Stimulated activated CD4-positive, alpha-beta T cell treated with anti-CD3 and anti-CD28 coated beads, Interleukin-12 subunit alpha, Interleukin-12 subunit beta, amount 100 ng/mL, for 48 hours (primary cell): ENCODE measurements around the gene MPP3.
A peak's percentile ranks its signal among the peaks of the same experiment; 100 is the strongest.

ENCODE experiments used
- DNase-seq, 3 donors: peaks; one replicate each; pipeline ENCODE4 v3.0.0-alpha.2; 2020; ENCODE audit warnings: low read depth in 2 of 3, low spot score in 1 of 3

MPP3 gene

DNA sequence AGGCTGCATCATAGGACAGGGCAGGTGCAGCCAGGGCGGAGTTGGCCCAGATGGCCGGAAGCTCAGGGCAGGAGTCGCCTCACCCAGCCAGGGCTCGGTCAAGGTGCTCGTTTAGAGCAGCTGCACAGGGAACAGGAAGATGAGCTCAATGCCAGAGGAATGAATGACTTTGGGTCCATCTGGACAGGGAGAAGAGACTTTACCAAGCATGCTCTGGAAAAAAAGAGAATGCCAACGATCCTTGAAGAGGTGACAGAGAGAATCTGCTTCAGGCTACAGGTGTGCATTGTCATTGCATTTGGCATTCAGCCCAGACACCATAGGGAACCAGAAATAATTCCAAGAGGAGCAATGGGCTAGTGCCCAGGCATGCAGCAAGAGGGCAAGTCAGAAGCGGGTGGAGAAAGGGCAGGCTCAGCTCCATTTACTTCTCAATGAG is 6.7 kb upstream of the MPP3 start:
- no peak for DNase-seq

DNA sequence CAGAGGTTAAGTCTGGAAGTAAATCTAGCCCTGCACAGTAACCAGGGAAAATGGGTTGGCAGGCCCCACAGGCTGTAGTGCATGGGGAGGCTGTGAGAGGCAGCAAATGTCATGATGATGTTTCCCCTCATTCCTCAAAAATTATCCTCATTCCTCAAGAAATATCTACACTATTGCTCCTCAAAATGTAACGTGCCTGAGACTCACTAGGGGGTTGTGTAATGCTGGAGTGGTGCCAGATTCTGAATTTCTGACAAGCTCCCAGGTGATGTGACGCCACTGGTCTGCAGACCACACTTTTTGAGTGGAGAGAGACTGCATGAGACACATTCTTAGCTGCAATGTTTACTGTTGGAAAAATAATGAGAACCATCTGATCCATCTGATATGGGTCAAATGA is 1.2 kb upstream of the MPP3 start:
- DNase-seq = no peak

DNA sequence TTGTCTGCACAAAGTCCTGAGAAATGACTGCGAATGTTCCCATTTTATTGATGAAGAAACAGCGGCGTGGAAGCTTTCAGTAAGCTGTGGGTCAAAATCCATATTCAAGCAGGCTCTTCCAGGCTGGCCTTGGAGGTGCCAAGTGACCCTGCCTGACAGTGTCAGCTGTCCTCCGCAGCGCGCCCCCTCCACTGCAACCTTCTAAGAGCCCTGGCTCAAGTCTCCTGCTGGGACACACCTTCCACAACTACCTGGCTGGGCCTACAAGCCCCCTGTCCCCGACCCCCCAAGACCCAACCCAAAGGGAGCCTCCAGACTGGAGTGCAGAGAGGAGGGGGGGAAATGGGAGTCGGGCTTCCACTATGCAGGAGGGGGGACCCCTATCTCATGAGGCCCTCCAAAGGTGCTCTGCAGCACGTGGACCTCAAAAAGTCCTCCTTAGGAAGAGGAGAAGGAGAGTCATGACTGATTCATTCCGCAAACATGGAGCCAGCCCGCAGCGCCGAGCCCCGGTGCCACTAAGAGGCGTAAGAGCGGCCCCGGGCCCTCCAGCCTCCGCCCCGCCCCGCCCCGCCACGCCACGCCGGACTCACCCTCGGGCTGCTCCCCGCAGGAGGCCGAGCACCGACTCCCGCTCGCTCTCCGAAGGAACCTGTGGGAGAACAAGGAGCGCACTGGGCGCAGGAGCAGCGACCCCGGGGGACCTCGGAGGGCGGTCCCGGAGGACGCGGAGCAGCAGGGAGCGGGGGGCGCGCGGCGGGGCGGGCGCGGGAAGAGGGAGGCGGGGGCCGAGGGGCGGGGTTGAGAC is 574 bp downstream of the MPP3 start:
- peak in 2 of 3 donors; percentile 7 to 11 for DNase-seq

DNA sequence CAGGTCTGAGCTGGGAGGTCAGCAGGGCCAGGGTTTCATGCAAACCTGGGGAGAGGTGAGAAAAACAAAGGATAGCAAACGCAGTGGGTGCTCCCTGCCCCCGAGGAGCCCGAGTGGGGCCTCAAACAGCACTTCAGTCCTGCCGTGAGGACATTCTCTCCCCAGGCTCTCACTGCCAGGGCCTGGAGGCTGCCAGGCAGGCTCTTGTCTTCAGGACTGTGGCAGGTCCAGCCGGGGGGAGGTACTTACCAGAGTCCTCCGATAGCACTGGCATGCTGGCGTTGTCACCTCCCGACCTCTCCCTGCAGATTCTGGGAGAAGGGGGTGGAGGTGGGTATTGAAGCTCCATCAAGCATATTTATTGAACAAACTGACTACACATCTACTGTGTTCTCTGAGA is 1.3 kb downstream of the MPP3 start:
- DNase-seq = no peak

DNA sequence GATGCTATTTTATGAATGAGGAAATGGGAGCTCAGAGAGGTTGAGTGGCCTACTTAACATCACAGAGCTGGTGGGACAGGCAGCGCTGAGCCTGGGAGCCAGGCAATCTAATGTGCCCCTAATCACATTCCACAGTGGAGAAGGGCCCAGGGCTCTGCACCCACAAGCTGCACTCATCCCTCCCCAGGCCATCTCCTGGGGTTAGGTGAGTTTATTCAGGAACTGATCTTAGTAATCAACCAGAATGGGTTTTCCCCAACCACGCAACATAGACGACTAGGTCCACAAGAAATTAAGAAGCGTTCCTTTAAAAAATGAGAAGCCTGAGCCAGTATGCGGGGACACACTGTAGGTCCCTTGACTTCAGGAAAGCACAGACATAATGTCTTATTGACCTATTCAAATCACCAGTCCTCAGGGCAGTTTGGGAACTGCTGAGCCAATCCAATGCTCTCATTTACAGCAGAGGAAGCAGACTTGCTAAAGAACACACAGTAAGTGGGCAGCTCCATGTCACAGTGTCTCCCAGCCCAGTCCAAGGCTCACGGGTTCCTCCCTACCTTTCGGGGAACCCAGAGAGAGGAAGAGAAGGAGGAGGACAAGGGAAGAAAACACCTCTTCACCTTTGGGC is 2.3 kb downstream of the MPP3 start:
- no peak for DNase-seq

DNA sequence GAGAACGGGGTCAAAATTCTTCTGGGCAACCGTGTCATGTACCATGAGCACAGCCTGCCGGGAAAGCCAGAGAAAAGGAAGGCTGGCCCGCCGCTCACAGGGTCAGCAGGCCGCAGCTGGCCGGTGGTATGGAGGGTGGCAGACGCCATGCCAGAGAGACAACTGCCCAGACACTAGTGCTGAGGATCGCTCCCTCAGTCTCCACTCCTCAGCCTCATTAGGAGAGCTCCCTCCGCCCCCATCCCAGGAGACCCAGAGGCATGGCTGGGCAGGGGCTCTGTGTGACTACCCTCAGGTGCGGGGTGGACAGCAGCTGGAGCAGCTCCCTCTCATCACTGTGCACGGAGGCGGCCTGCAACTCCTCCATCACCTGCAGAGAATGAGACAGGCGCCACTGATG is 3.2 kb downstream of the MPP3 start:
- DNase-seq = no peak

DNA sequence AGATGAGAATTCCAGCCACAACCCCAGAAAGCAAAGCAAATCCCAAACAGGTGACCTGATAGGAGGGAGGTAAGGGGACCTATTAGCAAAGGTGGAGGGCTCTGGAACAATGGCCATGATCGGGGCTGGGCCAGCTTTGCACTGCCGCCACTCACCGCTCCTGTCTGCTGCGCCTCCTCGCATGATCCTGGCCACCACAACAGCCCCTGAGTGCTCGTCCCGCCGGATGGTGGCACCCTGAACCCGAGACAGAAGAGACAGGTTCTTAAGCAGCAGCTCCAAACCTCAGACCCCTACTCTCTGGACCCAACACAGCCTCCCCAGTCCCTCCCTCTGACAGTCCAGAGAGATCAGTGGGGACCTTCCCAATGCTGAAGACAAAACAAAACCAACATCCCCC is 5.3 kb downstream of the MPP3 start:
- DNase-seq = no peak

DNA sequence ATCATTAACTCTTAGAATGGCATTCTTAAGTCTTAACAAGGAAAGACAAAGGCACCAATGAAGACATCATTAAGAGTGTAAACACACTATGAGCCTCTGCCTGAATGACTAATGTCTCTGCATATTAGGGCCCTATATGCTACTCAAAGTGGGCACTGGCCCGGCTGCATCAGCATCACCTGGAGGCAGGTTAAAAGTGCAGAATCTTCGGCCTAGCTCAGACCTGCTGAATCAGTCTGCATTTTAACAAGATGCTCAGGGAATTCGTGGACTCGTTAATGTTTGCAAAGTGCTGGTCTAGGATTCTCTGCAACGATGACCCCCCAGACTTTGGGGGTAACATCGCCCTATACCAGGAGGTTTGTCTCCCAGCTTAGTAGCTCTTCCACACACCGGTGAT is 6.7 kb downstream of the MPP3 start:
- no peak for DNase-seq

DNA sequence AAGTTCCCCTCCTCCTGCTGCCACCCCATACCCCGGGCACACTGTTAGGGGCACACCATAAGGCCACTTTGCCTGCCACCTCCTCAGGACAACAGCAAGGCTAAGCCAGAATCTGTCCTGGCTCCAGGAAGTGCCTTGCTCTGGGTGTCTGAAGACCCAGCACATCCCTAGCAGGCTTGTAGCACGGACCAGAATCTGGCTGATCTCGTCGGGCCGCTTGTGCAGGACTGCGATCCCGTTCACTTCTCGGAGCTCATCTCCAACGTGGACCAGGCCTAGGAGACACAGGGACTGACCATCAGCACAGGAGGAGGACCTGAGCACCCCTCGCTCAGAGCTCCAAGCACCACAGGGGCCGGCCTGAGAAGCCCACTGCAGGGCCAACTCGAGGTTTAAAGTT is 7.4 kb downstream of the MPP3 start:
- no peak for DNase-seq

DNA sequence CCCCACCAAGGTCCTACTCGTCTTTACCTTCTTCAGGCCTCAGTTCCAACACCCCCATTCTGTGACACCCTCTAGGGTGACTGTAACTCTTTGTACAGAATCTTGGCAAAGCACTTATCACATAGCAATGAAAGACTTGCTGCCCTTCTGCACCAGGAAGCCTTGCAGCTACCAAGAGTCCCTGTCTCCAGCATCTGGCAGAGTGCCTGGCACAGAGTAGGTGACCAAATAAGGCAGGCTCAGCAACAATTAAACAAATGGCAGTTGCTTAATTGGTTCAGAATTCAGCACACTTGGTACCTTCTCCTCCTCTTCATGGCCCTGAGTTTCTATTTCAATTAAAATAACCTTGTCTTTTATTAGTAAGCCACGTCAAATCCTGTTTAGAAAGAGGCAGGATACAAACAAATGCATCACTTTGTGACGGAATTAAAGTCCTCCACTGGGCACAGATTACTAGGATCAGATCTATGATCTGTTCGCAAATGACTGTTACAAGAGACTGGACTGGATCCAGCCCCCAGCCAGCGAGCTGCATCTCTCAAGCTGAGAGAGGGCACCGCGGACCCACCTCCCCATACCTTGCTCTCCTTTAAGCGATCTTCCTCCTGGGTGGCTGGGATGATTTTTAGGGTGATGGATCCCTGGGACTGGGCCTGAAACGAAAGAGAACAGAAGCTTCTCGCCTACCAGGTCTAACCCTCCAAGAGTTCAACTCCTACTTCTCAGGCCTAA is 9.4 kb downstream of the MPP3 start:
- no peak for DNase-seq

DNA sequence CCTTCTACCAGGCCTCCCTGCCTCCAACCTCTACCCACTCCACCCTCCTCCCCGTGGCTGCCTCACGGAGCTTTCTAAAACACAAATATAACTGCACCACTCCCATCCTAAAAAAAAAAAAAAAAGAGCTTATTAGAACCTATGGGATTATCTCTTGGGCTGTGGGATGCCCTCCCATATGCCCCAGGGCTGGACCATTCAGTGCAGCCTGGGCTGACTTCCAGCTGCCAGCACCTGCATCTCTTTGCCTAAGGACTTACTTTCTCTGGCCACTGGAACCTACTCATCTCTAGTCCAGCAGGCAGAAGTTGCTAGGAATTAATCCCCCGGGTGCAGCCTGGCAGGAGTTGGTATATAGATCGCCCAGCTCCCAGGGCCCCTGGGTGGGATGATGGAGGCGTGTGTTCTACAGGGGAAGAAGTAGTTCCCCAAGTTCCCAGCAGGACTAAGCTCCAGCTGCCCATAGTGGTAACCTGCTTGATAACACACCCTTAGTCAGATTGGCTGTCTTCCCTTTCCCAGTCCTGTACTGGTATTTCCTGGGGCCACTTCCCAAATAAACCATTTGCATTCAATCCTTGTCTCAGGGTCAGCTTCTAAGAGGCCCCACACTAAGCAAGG is 10.3 kb downstream of the MPP3 start:
- no peak for DNase-seq

DNA sequence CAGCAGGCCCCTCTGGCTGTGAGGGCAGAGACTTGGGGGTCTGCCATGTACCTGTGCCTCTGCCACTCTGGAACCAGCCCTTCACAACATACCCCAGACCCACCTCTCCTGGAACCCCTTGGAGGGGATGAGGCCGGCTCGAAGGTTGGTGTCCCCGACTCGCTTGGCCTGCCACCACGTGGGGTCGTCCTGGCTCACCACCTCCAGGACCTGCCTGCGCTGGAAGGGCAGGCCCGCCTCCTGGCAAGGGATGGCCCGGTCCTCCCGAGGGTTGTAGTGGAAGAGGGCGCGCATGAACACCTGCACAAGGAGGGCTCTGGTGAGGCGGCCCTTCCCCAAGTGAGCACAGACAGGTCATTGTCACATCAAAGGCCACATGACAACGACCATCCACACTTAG is 12.2 kb downstream of the MPP3 start:
- no peak for DNase-seq

DNA sequence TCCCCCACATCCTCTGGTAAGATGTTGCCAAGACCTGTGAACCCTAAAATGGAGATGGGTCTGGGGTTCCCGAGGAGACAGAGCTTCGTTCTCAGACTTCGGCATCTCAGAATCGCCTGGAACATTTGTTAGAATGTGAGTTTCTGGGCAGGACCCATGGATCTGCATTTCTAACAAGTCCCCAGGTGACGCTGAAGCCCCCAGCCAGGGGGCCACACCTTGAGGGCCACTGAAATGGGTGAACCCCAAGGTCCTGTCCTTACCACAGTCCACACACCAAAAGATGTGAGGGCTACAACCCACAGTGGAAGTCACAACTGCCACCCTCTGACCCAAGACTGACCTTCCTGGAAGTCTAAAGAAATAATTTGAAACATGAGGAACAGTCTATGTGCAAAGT is 14.0 kb downstream of the MPP3 start:
- DNase-seq = no peak

DNA sequence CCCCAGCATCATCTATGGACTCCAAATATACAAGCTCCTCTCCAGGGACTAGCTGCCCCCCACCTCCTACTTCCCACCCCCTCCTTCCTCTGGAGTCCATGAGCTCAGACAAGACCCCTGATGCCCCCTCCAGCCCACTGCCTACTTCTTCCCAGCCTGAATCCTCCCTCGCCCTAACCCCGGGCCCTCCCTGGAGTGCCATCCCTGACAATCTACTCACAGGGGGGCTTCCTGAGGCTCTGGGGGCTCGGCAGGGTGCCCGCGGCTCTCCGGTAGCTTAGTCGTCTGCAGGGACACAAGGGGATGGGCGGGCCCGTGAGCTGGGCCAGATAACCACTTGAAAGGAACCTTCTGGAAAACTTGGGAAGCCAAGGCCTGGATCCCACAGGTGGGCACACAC is 15.1 kb downstream of the MPP3 start:
- DNase-seq = no peak

DNA sequence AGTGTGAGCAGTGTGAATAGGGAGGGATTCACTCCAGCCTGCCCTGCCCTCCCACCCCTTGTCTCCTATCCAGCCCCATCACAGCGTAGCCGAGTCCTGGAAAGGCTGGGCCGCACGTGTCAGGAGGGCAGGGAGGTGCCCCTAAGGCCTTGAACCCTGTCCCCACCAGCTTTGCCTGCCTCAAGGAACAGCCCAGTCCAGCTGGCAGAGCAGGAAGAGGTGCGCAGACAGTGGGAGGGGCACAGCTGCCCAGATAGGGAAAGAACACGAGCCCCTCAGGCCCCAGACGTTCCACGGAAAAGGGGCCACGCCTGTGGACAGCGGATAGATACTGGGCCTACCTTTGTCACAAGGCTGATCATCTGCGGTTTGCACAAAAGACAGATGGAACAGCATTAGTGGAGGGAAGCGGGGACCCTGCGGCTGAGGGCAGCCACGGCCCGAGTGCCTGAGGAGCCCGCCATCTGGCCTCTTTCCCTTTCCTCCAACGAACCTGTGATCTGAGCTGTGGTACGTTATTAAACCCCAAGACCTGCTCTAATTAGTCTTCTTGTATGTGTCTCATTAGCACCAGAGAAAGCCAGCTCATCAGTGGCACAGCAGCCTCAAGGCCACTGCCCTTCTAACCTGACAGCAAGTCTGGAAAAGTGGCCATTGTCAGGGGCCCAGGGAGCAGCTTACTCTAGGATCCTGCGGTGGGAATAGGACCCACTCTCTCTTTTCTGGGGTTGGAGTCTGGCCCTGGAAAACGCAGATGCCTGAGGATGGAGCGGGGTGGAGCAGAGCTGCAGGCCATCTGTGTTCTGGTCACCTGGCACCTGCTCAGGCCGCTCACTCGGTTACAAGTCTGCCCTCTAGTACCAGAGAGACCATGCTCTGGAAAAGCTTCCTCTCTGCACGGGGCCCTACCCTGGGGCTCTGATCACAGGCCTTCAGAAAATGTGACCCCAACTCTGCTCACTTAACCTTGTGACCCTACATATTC is 16.3 kb downstream of the MPP3 start:
- no peak for DNase-seq

DNA sequence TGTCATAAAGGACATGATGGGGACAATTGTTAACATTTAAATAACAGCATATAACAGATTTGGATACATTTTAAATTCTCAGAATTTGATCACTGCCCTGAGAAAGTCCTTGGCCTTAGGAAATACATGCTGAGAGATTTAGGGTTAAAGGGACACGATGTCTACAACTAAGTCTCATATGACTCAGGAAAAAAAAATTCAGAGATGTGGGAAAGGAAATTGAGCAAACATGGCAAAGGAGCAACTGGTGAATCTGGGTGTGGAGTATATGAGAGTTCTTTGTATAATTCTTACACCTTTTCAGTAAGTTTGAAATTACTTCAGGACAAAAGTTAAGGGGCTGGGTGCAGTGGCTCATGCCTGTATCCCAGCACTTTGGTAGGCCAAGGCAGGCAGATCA is 18.2 kb downstream of the MPP3 start:
- DNase-seq = no peak

DNA sequence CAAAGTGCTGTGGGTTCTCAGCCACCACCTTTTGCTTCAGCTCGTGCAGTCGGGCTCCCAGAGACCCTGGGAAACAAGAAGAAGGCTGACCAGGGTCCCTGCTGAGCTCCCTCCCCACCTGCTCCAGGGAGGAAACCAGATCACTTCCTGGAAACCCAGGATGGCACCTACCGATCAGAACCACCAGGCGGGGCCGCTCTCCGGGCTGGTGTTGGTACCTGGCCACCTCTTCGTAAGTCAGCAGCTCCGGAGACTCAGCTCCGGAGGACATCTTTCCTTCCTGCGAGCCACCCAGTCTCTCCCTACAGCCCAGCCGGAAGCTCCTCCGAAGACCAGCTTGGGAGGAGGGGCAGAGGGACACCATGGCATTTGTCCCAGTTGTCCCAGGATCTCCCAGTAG is 18.9 kb downstream of the MPP3 start:
- no peak for DNase-seq

DNA sequence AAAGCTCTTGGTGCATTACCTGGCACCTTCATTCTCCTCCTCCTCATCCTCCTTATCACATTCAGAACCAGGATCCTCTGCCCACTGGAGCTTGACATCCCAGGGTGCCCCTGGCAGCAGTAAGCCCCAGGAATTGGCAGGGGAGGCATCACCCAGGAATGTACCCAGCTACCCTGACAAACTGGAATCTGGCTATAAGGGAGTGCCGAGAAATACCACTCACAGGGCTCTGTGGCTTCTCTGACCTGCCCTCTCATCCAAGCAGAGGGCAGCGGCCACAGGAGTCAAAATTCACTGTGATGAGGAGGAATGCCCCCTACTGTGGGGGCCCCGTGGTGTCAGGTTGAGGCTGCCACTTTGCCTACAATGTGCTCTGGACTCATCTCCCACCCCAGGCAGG is 19.6 kb downstream of the MPP3 start:
- DNase-seq = no peak

DNA sequence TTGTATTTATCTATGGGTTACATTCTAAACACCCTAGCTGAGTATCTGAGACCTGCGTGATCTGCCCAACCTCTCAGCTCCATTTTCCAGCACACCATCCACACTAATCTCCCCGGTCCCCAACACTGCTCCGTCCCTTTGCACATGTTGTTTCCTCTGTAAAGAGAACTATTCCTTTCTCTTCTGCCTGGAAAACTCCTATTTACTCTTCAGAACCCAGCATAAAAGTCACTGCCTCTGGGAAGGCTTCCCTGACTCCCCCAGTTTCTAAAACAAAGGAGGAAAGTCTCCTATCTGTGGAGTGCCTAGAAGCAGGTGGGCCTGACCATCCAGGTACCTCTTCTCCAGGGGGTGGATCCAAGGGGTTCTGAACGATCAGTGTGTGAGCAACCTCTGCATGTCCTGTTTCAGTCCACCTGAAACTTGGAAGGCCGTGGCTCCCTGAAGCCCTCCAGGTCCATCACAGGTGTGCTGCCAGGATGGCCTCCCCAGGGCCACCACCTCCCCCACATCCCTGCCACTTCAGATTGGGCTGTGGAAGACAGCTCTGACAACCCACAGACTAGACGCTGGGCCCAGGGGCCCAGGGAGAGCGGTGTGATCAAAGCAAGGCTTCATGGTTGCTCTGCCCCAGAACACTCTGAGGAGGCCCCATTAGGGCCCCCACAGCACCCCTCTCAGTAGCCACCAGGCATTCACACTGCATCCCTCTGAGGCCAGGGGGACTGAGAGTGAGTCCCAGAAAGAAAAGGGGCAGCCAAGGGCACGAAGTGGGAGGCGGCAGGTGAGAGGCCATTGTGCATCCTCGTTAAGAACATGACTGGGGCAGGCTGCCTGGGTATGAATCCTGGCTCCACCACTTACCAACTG is 20.3 kb downstream of the MPP3 start:
- DNase-seq = no peak

DNA sequence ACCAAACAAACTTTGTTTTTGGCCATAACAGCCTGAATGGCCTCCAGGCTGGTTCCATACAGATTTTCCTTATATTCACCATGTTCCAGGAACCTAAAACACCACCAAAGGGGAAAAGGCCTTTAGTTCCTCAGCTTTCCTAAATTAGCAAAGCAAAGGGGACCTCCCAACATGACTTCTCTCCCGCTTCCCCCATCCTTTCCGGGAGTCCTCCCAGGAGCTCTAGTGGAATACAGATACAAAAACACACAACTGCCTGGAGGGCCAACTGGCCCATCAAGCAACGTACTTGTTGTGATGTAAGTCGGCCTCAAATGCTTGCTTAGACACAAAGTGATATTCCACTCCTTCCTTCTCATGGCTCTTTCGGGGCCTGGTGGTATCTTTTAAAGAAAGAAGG is 22.1 kb downstream of the MPP3 start:
- no peak for DNase-seq
